Measurements from ENCODE around the gene NCF4. TPM values are rescaled to one million over a fixed set of nuclear protein-coding genes. Genes with fewer than 3 reads are reported as not detected.

The NCF4 gene
- polyA plus RNA-seq (2013, experiment 1 of 2; ENCODE audit: insufficient read length): not detected
- not detected for polyA plus RNA-seq (2013, experiment 2 of 2; ENCODE audit: insufficient read length)

DNA sequence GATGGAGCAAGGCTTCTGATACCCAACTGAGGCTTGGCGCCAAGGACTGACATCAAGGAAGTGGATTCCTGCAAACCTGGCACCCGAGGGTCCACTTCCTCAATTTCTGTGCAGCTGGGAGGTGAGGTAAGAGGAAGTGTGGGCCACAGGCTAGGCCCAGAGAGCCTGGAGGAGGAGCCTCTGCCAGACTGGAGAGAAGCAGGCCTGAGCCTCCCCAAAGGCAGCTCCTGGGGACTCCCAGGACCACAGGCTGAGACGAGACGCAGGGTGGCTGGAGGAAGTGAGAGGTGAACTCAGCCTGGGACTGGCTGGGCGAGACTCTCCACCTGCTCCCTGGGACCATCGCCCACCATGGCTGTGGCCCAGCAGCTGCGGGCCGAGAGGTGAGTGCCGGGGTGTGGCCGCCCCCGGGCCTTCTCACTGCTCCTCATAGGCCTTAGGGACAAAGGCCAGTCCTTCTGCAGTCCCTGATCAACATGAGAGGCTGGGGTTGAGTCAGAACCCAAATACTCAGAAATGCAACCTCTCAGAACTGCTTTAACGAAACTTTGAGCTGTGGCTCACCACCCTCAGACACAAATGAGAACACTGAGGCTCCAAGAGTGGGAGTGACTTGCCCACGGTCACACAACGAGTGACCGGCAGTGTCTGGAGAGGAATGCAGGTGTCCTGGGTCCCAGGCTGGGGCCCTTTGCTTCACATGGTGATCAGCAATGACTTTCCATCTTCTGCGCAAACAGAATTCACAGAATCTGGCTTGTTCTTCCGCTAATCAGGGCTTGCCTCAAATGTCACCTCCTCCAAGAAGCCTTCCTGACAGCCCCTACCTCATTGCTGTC, at the start of gene NCF4:
Gene NCF4 (plus strand): TSS at position 186 of the 839 bp plus-strand sequence. CDS start 166 bp downstream, at position 352.
- DNase-seq: no peak

DNA sequence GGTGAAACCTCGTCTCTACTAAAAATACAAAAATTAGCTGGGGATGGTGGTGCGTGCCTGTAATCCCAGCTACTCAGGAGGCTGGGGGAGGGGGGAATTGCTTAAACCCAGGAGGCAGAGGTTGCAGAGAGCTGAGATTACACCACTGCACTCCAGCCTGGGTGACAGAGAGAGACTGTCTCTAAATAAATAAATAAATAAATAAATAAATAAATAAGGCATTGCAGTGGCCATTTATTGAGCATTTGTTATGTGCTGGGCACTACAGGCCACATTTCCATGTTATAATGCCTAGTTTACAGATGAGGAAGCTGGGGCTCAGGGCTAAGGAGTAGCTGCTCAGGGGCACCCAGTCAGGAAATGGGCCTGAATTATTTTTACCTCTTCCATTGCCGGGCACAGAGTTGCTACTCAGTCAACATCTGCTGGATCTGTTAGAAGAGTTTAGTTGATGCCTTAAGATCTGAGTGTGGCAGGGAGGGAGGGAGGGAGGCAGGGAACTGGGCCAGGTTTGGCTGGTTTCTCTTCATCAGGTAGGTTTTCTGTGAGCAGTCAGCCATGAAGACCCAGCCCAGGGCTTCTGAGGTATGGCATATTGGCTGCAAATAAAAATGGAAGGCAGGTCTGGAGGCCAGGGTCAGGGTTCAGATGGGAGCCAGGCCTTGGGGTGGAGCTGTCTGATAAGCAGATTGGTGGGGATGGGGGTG, 49.6 kb upstream of the NCF4 start:
- DNase-seq: no peak

DNA sequence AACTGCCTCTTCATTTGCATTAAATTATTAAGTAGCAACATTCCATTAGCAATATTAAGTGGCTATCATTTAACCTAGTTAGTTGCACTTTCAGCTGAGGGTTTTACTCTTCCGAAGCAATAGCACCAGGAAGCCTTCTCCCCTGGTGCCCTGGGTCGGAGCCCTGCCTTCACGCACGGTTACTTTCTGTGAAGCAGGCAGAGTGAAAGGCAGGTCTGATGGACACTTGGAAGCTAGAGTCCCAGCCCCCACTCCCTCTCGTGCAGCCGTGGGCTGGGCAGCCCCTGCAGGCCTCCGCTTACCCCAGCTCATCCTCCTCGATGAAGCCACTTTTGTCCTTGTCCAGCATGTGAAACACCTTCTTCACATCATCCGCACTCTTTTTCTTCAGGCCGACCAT, 46.0 kb upstream of the NCF4 start:
- no peak for DNase-seq

- DNase-seq: no peak
Observed at GRCh38 chr22:36815558-36816338, 45.1 kb upstream of the NCF4 start.

DNA sequence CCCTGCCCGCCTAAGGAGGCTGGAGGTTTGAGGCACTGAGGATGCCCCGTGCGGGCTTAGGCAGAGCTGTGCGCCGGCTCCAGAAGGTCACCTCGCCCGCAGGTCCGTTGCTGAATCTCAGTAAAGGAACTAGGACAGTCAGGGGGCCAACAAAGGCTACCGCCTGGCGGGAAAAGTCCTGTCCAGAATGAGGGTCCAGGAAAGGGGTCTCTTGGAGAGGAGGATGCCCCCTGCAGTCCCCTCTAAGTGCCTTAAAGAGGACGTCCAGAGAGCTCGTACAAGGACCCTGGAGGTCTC, 44.5 kb upstream of the NCF4 start:
- DNase-seq: no peak

GRCh38 chr22:36816636-36817524, 43.9 kb upstream of the NCF4 start, which contains the start of gene PVALB:
Gene PVALB, minus strand, starts transcription at chr22:36817035. Its CDS starts 30 bp downstream, at chr22:36817005.
- DNase-seq: no peak

DNA sequence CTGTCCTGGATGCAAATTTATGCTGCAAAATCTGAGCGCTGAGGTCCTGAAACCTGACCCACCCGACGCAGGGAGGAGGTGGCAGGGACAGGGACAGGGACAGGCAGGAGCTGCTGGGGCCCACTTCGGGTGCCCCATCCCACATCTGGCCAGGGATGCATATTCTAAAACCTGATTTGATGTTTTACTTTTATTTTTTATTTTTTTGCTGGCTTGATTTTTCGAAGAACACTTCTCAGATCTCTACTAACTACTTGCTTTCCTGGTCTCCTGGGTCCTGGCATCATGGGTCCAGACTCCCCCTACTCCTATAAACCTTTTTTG, 43.3 kb upstream of the NCF4 start:
- no peak for DNase-seq

- no peak for DNase-seq
Observed at GRCh38 chr22:36818010-36818642, 42.7 kb upstream of the NCF4 start.

DNA sequence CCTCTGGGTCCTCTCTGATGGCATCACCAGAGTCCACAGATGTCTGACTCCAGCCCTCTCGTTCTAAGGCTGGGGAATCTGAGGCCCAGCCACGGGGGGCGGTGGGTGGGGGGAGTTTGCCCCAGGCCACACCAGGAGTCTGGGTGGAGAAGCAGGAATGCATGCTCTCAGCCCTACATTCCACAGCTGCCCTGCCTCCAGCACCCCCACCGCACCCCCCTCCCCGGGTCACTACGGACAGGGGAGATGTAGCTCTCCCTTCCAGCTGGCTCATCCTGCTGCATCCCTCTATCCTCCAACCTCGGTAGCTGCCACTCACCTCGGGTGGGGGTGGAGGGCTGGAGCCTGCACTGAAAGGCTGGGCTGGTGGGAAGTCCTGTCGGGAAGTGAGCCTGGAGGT, 41.7 kb upstream of the NCF4 start:
- no peak for DNase-seq

GRCh38 chr22:36822581-36822980, 38.2 kb upstream of the NCF4 start:
- DNase-seq: no peak

- DNase-seq: no peak
Observed at GRCh38 chr22:36823186-36823839, 37.5 kb upstream of the NCF4 start.

GRCh38 chr22:36824655-36825054, 36.2 kb upstream of the NCF4 start:
- no peak for DNase-seq

DNA sequence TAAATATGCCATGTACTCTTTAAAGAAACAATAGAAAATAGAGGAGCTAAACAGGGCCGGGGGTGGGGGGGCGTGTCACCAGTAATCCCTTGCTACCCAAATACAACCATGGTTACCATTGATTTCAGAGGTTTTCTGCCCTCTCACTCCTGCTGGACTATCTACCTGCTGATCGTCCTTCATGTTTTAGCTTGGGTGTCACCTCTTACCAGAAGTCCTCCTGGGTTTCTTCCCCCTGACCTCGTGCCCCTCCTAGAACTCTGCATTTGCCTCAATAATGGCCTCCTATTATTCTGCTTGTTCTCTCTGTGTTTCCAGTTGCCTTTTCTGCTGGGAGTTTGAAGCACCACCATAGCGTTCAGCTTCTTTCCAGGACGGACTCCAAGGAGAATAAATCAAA, 34.5 kb upstream of the NCF4 start:
- DNase-seq: no peak

- no peak for DNase-seq
Observed at GRCh38 chr22:36828815-36829214, 32.0 kb upstream of the NCF4 start.

GRCh38 chr22:36829370-36830002, 31.3 kb upstream of the NCF4 start:
- no peak for DNase-seq

DNA sequence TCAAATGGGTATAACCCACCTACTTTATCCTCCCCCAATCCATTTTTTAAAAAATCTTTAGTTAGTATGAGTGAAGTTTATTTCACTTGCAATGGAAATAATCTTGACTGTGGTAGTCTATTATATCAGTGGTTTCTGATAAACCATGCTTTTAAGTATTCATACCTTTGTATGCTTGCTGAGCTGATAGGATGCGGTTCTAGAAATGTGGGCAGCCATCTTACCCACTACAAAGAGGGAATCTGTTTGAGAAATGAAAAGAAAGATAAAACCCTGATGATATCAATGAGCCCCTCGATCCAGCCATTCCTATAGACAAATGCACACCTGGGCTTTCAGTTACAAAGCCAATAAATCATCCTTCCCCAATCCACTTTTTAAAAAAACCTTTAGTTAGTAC, 30.2 kb upstream of the NCF4 start:
- no peak for DNase-seq

DNA sequence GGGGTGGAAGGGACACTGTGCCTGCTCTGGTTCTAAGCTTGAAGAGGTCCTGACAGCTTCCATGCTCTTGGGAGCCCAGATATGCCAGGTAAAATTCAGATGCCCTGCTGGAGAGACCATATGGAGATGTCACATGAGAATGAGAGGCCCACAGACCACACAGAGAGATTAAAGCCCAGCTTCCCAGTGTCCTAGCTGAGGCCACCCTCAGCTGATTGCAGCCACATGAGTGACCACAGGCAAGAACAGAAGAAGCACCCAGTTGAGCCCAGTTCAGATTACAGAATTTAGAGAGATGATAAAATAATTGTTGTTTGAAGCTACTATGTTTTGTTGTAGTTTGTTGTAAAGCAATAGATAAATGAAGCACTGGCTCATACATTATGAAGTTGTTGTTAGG, 29.6 kb upstream of the NCF4 start:
- DNase-seq: no peak

DNA sequence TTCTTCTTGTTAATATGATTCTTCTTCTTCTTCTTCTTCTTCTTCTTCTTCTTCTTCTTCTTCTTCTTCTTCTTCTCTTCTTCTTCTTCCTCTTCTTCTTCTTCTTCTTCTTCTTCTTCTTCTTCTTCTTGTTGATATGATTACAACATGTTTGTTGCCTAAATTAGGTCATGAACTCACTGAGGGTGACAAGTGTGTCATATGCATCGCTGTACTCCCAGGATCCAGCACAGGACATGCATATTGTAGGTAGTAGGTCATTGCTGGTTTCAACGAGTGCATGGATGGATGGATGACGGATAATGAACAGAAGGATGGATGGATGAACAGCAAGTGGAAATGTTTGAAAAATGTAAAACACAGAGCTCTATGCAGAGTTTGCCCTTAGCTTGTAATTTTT, 29.1 kb upstream of the NCF4 start:
- DNase-seq: no peak

GRCh38 chr22:36833073-36833472, 27.7 kb upstream of the NCF4 start:
- DNase-seq: no peak

- DNase-seq: no peak
Observed at GRCh38 chr22:36835903-36836302, 24.9 kb upstream of the NCF4 start.

Measured in fibroblast of skin of abdomen (primary cell).